ENCODE data around the gene ENTPD2. TPM values are rescaled to one million over a fixed set of nuclear protein-coding genes. Genes with fewer than 3 reads are reported as not detected.

The ENTPD2 gene
- total RNA-seq (2014; rRNA removed; shearing (Covaris generic); ENCODE audit: low replicate concordance) = not detected in 2 replicates

DNA sequence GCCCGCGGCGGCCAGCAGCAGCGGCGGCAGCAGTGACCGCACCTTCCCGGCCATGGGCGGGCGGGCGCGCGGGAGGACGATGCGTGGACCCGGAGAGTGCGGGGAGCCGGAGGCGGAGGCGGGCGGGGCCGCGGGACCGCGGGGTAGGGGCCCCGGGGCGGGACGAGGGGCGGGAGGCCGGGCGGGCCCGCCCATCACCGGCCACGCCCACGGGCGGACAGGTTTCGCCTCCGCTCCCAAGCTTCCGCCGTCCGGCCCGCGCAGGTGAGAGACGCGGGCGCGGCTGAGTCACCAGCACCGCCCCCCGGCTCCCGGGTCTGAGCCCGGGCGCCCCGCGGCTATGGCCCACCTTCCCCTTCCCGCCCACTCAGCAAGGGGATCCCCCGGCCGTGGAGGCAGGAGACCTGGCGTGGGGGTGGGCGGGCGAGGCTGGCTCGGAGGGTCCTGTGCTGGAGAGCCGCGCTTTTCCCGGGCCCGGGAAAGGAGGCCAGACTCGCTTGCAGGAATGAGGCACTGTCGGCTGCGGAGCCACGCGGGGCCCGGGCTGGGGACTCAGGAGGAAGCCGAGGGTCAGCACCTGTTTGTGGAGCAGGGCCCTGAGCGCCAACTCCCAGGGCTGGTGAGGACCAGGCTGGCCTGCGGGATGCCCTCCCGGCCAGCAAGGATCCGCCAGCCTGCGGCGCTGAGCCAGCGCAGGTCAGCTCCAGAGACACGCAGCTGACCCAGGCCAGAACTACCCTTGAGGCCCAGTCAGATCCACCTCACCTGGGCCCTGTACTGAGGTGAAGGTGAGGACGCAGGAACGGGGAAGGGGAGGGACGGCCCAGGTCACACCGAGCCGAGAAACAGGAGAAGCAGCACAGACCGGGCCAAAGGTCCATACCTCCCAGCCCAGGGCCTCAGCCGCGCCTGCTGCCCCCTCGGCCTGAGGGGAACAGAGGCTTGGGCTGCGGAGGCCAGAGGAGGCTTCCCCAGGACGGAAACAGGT lies at the start of gene ENTPD2:
Gene ENTPD2 (minus strand): TSS at position 118 of the 988 bp plus-strand sequence. CDS start 64 bp downstream, at position 54.
- no peak for DNase-seq
- Histone ChIP-seq H3K9me3 (ENCODE audit: low read length) (no peaks in the 10 kb centered on the region), H4K20me1 (ENCODE audit: insufficient read depth, low read depth, low read length) (0 out of 2 replicates have a peak, but pooled peaks cover 3% of the 10 kb centered on the region), H3K4me3 (ENCODE audit: low read length) (no peak within 1 kb of the TSS), H3K79me2 (ENCODE audit: low read length) (no peaks in the 10 kb centered on the region), H3K4me2 (ENCODE audit: low read depth, low read length, poor library complexity, severe bottlenecking) (no peak within 1 kb of the TSS), H3K27ac (ENCODE audit: low read length) (no peak within 1 kb of the TSS), H3K27me3 (ENCODE audit: low read length) (no peaks in the 10 kb centered on the region), H3K4me1 (ENCODE audit: low read length) (no peaks in the 10 kb centered on the region), H3K9me2 (replicated peaks; ENCODE audit: insufficient read depth, low read length) (no peaks in the 10 kb centered on the region), H3K36me3 (ENCODE audit: insufficient read depth, low read length) (no peaks in the 10 kb centered on the region), H3K9ac (ENCODE audit: low read length) (no peak within 1 kb of the TSS), H2AFZ (ENCODE audit: low read length) (no peak within 1 kb of the TSS)

DNA sequence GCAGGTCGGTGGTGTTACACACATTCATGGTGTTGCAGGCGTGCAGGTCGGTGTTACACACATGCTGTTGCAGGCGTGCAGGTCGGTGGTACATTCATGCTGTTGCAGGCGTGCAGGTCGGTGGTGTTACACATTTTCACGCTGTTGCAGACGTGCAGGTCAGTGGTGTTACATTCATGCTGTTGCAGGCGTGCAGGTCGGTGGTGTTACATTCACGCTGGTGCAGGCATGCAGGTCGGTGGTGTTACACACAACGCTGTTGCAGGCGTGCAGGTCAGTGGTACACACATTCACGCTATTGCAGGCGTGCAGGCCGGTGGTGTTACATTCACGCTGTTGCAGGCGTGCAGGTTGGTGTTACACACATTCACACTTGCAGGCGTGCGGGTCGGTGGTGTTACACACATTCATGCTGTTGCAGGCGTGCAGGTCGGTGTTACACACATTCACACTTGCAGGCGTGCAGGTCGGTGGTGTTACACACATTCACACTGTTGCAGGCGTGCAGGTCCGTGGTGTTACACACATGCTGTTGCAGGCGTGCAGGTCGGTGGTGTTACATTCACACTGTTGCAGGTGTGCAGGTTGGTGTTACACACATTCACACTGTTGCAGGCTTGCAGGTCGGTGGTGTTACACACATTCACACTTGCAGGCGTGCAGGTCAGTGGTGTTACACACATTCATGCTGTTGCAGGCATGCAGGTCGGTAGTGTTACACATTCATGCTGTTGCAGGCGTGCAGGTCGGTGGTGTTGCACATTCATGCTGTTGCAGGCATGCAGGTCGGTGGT lies 49.5 kb upstream of the ENTPD2 start:
- no peak for DNase-seq

DNA sequence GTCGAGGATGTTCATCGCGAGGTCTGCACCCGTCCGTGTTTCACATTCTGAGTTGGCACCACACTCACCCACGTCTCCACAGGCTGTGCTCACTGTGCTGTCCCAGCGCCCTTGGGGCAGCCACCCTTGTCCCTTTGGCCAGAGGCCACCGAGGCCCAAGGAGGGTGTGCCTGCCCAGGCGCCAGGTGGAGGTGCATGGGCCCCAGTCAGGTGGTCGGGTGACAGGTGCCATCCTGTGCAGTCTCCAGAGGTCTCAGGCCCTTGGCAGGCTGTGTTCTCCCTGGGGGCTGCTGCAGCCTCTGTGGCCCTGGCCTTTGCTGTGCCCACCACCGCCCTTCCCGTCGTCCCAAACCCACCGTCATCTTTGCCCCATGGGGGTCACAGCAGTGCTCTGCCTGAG lies 45.4 kb upstream of the ENTPD2 start:
- Histone ChIP-seq H3K4me1 (ENCODE audit: low read length) (no peaks in the 10 kb centered on the region), H3K4me2 (ENCODE audit: low read depth, low read length, poor library complexity, severe bottlenecking) (no peak overlapping the region), H3K27me3 (ENCODE audit: low read length) (no peaks in the 10 kb centered on the region), H2AFZ (ENCODE audit: low read length) (no peak overlapping the region), H3K36me3 (ENCODE audit: insufficient read depth, low read length) (peaks cover 44% of the 10 kb centered on the region), H3K9me3 (ENCODE audit: low read length) (peaks cover 3% of the 10 kb centered on the region; the same call in 1 of the 2 replicates), H4K20me1 (ENCODE audit: insufficient read depth, low read depth, low read length) (no peaks in the 10 kb centered on the region), H3K4me3 (ENCODE audit: low read length) (no peak overlapping the region), H3K9ac (ENCODE audit: low read length) (no peak overlapping the region), H3K79me2 (ENCODE audit: low read length) (no peaks in the 10 kb centered on the region), H3K27ac (ENCODE audit: low read length) (no peak overlapping the region), H3K9me2 (replicated peaks; ENCODE audit: insufficient read depth, low read length) (no peaks in the 10 kb centered on the region)
- no peak for DNase-seq

More for the DNA sequence above, 49.5 kb upstream of the ENTPD2 start:
- Histone ChIP-seq H3K9ac (ENCODE audit: low read length) (no peak overlapping the region), H3K4me3 (ENCODE audit: low read length) (no peak overlapping the region), H3K9me3 (ENCODE audit: low read length) (peaks cover 3% of the 10 kb centered on the region; the same call in 1 of the 2 replicates), H3K4me1 (ENCODE audit: low read length) (no peaks in the 10 kb centered on the region), H3K27me3 (ENCODE audit: low read length) (no peaks in the 10 kb centered on the region), H3K27ac (ENCODE audit: low read length) (no peak overlapping the region), H3K4me2 (ENCODE audit: low read depth, low read length, poor library complexity, severe bottlenecking) (no peak overlapping the region), H4K20me1 (ENCODE audit: insufficient read depth, low read depth, low read length) (no peaks in the 10 kb centered on the region), H3K36me3 (ENCODE audit: insufficient read depth, low read length) (peaks cover 44% of the 10 kb centered on the region), H3K79me2 (ENCODE audit: low read length) (no peaks in the 10 kb centered on the region), H3K9me2 (replicated peaks; ENCODE audit: insufficient read depth, low read length) (no peaks in the 10 kb centered on the region), H2AFZ (ENCODE audit: low read length) (no peak overlapping the region)

DNA sequence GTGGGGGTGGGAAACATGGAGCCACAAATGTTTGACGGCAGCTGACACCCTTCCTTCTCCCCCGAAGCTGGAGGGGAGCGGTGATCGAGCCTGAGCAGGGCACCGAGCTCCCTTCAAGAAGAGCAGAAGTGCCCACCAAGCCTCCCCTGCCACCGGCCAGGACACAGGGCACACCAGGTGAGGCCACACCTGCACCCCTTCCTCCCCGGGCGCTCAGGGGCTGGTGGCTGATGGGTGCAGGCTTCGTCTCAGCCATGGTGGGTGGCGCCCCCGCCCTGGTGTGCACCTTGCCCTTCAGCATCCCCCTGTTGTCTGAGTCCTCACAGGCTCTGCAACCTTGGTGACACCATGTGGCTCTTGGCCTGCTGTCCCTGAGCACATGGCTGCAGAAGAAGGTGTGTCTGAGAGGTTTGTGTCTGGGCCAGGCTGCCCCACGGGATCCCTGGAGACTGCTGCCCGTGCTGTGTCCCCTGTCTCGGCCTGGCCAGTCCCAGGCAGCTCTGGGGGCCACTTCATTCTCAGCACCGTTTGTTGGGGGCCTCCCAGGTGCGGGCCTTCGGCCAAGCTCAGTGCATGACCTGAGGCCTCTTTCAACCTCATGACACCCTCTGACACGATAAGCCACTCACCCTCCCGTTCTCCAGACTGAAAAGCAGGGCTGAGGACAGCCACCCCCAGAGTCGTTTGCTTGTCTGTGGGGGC lies 44.1 kb upstream of the ENTPD2 start:
- Histone ChIP-seq H3K9ac (ENCODE audit: low read length) (no peak overlapping the region), H3K9me3 (ENCODE audit: low read length) (peaks cover 3% of the 10 kb centered on the region; the same call in 1 of the 2 replicates), H2AFZ (ENCODE audit: low read length) (no peak overlapping the region), H3K27ac (ENCODE audit: low read length) (no peak overlapping the region), H3K9me2 (replicated peaks; ENCODE audit: insufficient read depth, low read length) (no peaks in the 10 kb centered on the region), H3K4me3 (ENCODE audit: low read length) (no peak overlapping the region), H3K4me1 (ENCODE audit: low read length) (no peaks in the 10 kb centered on the region), H3K27me3 (ENCODE audit: low read length) (no peaks in the 10 kb centered on the region), H3K4me2 (ENCODE audit: low read depth, low read length, poor library complexity, severe bottlenecking) (no peak overlapping the region), H4K20me1 (ENCODE audit: insufficient read depth, low read depth, low read length) (no peaks in the 10 kb centered on the region), H3K79me2 (ENCODE audit: low read length) (no peaks in the 10 kb centered on the region), H3K36me3 (ENCODE audit: insufficient read depth, low read length) (peaks cover 33% of the 10 kb centered on the region)
- no peak for DNase-seq

DNA sequence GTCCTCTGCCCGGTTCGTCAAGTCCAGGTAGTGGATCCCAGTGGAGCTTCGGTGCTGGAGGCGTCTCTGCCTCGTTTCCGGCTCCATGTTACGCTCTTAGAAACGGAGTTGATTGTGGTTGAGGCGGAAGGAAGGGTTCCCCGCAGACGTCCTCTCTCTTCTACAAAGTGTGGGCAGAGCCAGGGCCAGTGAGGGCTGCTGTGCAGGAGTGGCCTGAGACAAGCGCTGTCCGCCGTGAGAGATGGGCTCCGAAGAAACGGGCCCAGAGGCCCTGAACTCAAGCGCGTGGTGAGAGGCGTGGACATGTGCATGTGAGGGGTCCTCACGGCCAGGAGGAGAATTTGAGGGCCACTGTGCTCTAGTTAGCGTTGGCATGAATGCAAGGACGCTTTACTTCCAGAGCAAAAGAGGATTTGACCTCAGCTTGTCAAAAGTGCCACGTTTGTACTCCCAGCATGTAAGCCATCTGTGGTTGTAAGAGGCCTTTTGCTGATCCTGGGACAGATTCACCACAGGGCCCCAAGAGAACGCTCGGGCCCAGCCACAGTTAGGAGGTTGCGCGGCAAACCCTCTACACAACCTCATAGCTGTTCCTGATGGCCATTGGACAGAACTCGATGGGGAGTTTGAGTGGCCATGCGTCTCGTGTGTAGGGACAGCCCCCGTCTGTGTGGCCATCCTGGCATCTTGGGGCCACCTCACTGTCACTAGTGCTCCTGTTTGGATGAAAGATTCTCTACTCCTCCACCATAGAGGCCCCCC lies 43.1 kb upstream of the ENTPD2 start:
- Histone ChIP-seq H3K79me2 (ENCODE audit: low read length) (no peaks in the 10 kb centered on the region), H3K4me1 (ENCODE audit: low read length) (no peaks in the 10 kb centered on the region), H3K9me3 (ENCODE audit: low read length) (peaks cover under 1% of the 10 kb centered on the region; the same call in 1 of the 2 replicates), H3K27me3 (ENCODE audit: low read length) (no peaks in the 10 kb centered on the region), H3K4me2 (ENCODE audit: low read depth, low read length, poor library complexity, severe bottlenecking) (no peak overlapping the region), H3K9me2 (replicated peaks; ENCODE audit: insufficient read depth, low read length) (no peaks in the 10 kb centered on the region), H3K4me3 (ENCODE audit: low read length) (no peak overlapping the region), H2AFZ (ENCODE audit: low read length) (no peak overlapping the region), H3K9ac (ENCODE audit: low read length) (no peak overlapping the region), H4K20me1 (ENCODE audit: insufficient read depth, low read depth, low read length) (no peaks in the 10 kb centered on the region), H3K27ac (ENCODE audit: low read length) (no peak overlapping the region), H3K36me3 (ENCODE audit: insufficient read depth, low read length) (peaks cover 23% of the 10 kb centered on the region)
- no peak for DNase-seq

DNA sequence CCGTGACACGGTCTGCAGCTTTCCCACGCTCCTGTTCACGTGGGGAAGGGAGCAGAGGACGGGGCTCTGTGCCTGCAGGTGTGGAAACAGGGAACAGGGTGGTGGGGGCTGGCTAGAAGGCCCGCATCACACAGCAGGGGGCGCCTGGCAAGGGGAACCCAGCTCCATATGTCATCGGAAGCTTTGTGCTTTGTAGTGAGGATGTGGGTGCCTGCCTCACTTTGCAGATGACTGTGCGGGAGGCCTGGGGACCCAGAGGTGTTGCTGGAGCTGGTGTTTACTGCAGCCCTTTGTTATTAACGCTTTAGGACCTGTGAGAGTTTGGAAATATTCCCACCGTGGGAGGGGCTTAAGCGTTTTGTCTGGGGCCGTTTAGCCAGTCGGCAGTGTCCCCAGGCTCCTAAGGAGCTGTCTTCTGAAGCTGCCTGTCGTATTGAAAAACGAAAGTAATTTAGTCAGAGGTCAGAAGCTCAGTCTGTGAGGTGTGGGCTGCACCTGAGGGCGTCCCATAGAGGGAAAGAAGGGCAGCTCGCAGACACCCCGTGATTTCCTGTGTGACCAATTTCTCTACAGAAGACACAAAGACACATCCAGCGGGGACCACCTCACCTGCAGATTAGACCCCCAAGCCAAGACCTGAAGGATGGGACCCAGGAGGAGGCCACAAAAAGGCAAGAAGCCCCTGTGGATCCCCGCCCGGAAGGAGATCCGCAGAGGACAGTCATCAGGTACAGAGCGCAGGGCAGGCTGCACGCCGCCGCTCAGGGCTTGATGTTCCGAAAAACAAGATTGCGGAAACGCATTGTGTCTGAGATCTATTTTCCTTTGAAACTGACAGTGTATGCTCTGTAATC lies 42.0 kb upstream of the ENTPD2 start:
- Histone ChIP-seq H4K20me1 (ENCODE audit: insufficient read depth, low read depth, low read length) (no peaks in the 10 kb centered on the region), H3K4me3 (ENCODE audit: low read length) (no peak overlapping the region), H3K9me3 (ENCODE audit: low read length) (no peaks in the 10 kb centered on the region), H3K27ac (ENCODE audit: low read length) (no peak overlapping the region), H3K79me2 (ENCODE audit: low read length) (no peaks in the 10 kb centered on the region), H3K9me2 (replicated peaks; ENCODE audit: insufficient read depth, low read length) (no peaks in the 10 kb centered on the region), H3K36me3 (ENCODE audit: insufficient read depth, low read length) (peaks cover 12% of the 10 kb centered on the region), H3K4me1 (ENCODE audit: low read length) (no peaks in the 10 kb centered on the region), H2AFZ (ENCODE audit: low read length) (no peak overlapping the region), H3K9ac (ENCODE audit: low read length) (no peak overlapping the region), H3K4me2 (ENCODE audit: low read depth, low read length, poor library complexity, severe bottlenecking) (no peak overlapping the region), H3K27me3 (ENCODE audit: low read length) (no peaks in the 10 kb centered on the region)
- peak; percentile 58 for DNase-seq
